Activated CD4-positive, alpha-beta T cell treated with anti-CD3 and anti-CD28 coated beads, Interleukin-2, amount 50 U/mL, for 24 hours (primary cell): ENCODE results near the gene TBX18.

Source experiments
- DNase-seq, 2 donors: peaks; one replicate each; pipeline ENCODE4 v3.0.0-alpha.2; 2020; ENCODE audit warnings: low read depth in 1 of 2, low spot score in 1 of 2

The TBX18 gene

DNA sequence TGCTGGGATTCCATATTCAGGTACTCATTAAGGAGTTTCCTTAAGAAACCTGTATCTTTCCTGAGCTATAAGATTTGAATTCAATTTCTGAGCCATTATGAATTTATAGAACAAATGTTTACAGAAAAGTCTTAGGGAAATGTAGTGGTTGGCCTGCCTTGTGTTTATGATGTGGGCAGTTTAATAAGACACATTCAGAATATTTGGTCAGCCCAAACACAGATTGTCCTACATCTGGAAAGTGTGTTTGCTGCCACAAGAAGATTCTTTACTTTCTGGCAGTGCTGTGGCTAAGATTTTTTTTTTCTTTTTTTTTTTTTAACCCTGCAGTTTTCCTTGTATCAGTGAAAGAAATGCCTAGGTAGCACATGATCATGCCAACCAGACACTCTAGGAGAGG is 15.2 kb downstream of the TBX18 start:
- DNase-seq = no peak

GRCh38 chr6:84748376-84748775 is 16.0 kb downstream of the TBX18 start:
- DNase-seq = no peak

- DNase-seq = no peak
Measured at GRCh38 chr6:84743616-84744015, 20.8 kb downstream of the TBX18 start.

DNA sequence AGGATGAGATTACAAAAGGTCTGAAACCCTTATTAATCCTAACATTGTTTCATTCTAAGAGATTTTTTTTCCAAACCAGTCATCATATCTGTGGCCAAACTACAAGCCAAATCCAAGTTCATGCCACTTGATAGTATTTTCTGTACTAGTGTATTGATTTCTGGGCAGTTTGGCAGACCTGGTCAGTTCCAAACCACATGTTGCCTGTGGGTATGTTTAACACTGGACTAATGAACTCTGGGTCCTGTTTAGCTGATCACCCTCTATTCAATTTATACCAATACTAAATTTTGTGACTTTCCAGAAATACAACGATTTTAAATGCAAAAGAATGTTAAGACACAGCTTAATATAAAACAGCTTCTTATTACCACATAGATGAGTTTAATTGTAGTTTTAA is 24.0 kb downstream of the TBX18 start:
- no peak for DNase-seq

GRCh38 chr6:84739866-84740208 is 24.6 kb downstream of the TBX18 start:
- DNase-seq = no peak

- no peak for DNase-seq
Measured at GRCh38 chr6:84738996-84739865, 25.2 kb downstream of the TBX18 start.

DNA sequence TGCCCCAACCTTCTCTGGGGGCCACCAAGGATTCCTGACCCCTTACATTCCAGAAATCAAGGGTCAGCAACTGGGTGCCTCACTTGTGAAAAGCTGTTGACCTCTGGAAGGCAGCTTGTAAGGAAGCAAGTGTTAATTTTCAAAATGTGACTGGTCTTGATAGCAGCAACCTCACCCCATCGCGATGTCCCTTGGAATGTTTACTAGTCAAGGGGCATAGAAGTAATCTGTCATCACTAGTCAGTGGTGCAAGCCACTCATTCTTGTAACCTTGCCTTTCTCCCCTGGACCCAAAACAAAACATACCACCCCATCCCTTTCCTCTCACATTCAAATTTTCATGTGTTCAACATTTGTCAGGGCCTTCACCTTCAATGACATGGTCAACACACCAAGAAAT is 30.5 kb downstream of the TBX18 start:
- DNase-seq = no peak

DNA sequence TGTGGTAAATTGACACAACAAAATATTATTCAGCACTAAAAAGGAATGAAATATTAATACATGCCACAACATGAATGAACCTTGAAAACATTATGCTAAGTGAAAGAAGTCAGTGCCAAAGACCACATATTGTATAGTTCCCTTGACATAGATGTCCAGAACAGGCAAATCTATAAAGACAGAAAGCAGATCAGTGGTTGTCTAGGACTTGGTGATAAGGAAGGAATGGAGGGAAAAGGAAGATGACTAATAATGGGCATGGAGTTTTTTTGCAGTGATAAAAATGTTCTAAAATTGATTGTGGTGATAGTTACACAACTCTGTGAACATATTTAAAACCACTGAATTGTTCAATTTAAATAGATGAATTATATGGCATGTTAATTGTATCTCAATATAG is 32.5 kb downstream of the TBX18 start:
- DNase-seq = no peak

DNA sequence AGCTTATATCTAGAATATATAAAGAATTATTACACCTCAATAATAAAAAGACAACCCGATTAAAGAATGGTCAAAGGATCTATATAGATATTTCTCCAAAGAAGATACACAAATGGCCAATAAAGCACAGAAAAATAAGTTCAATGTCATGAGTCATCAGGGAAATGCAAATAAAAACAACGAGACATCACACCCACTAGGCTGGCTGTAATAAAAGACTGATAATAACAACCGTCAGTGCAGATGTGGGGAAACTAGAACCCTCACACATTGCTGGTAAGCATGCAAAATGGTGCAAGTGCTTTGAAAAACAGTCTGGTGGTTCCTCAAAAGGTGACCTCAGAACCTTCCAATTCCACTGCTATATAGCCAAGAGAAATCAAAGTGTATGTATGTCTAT is 33.0 kb downstream of the TBX18 start:
- no peak for DNase-seq

DNA sequence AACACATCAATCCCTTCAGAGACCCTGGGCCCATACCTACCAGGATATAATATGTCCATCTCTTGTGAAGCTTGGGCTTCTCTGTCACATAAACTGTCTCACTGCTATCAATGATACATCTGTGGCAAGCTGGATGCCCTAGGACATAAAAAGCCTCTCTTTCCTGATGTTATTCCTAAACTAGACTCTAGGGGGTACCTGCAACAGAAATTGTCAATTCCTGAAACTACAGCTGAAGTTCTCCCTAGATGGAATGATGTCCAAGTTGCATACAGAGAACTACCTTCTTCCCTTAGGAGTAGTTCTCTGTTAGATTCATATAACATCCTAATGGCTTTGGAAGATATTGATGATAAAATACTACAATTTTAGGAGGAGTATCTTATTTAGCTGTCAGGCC is 35.8 kb downstream of the TBX18 start:
- DNase-seq = no peak

DNA sequence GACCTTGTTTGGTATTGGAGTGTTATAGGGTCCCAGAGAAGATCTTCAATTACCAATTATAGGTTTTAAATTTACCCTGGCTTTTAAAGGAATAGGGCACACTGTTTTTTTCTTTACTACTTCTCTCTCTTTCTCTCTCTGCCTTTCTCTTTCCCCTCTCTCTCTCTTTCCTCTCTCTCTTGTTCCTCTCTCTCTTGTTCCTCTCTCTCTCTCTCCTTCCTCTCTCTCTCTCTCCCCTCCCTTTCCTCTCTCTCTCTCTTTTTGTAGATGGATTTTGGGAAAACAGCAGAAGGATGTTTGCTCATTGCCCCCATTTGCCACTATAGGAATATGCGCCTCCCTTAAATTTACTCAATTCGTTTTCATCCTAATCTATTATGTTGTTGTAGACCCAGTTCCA is 45.2 kb downstream of the TBX18 start:
- DNase-seq = no peak

- DNase-seq = no peak
Measured at GRCh38 chr6:84718038-84718955, 46.1 kb downstream of the TBX18 start.

GRCh38 chr6:84709121-84709520 is 55.3 kb downstream of the TBX18 start:
- no peak for DNase-seq

- DNase-seq = no peak
Measured at GRCh38 chr6:84707171-84707570, 57.2 kb downstream of the TBX18 start.

DNA sequence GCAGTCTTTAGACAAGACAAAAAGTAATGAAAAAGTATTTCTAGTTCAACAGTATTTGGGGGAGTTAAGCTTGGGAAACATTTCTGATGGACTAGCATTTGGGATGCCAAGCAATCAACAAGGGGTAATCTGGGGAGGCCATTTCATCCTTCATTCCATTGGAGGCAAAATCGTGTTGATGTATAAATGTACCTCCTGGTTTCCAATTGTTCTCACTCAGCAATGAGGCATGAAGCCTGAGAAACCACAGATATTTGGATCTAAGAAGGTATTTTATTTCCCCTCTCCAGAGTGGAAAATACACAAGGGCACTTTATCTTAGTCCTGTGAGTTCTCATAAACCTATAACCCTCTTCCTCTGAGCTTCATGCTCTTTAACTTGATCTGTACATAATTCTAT is 68.2 kb downstream of the TBX18 start:
- DNase-seq = no peak

- no peak for DNase-seq
Measured at GRCh38 chr6:84691978-84692623, 72.3 kb downstream of the TBX18 start.

GRCh38 chr6:84688141-84688873 is 76.1 kb downstream of the TBX18 start:
- no peak for DNase-seq

- DNase-seq = no peak
Measured at GRCh38 chr6:84687431-84687830, 77.0 kb downstream of the TBX18 start.

DNA sequence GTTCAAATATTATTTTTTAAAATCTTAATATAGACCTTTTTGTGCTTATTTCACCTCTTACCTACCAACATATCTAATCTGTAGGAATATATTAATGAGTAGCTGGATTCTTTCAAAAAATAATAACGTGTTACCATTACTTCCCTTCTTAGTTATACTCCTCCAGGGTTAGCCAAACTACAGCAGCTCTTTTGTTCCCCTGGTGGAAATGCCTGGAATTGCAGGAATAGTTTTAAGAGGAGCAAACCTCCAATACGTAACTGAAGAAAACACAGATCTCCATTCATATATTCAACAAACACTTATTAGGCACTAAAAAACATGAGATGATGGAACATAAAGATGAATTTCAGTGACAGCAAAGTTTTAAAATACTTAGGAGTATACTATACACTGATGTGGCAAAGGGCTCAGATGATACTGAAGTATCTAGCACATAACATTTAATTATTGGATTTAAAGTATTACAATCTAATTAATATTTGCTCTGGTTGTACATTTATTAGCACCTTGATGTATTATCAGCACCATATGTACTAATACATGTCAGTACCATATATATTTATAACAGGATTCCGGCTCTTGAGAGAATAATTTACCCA is 78.3 kb downstream of the TBX18 start:
- DNase-seq = no peak

DNA sequence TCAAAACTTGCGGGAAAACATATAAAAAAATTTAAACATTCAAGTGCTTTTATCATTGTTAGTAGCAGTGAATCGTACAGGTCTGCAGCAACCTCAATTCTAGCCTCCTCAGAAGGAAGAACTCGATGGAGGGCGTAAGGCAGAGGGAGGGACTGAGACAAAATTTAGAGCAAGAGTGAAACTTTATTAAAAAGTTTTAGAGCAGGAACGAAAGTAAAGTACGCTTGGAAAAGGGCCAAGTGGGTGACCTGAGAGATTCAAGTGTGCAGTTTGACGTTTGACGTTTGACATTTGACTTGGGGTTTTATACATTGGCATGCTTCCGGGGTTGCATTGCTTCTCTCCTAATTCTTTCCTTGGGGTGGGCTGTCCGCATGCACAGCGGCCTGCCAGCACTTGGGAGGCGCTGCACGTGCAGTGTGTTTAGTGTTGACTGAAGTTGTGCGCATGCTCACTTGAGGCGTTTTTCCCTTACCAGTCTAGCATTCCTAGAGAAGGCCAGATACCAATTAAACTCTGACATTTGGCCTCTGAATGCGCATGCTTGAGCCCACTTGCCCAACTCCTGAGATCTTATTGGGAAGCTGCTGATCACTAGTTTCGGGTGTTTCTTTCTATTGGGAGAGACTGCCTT is 82.6 kb downstream of the TBX18 start:
- DNase-seq = no peak
